Stomach (tissue), 9 donors: ENCODE results near the gene PORCN. TPM values are rescaled to one million over a fixed set of nuclear protein-coding genes. Genes with fewer than 3 reads are reported as not detected.

Experiments used
- DNase-seq, 2 donors: peaks; one replicate each; pipeline versions ENCODE4 v3.0.0 to v3.0.0-alpha.2; 2013 to 2019
- H3K27ac ChIP-seq, 5 donors: fragments of 200-600 bp in 4 of 5; sonication (generic) in 4 of 5; one replicate each; pipeline ENCODE4 v1.5.1; 2013 to 2019; ENCODE audit warnings: mild to moderate bottlenecking in 1 of 5, moderate library complexity in 1 of 5
- H3K27me3 ChIP-seq, 3 donors: fragments of 200-600 bp; sonication (generic); one replicate each; pipeline ENCODE4 v1.5.1; 2017 to 2019; ENCODE audit warnings: mixed run types in 1 of 3
- H3K36me3 ChIP-seq, 4 donors: fragments of 200-600 bp; sonication (generic); 1 replicate in 3 of 4; 2 replicates in 1 of 4; pipeline ENCODE4 v1.5.1; 2016 to 2019
- H3K4me1 ChIP-seq, 4 donors: fragments of 200-600 bp; sonication (generic); one replicate each; pipeline ENCODE4 v1.5.1; 2016 to 2019
- H3K4me3 ChIP-seq, 4 donors: fragments of 200-600 bp; sonication (generic) in 3 of 4; one replicate each; pipeline ENCODE4 v1.5.1; 2016 to 2019; ENCODE audit warnings: mild to moderate bottlenecking in 1 of 4
- H3K9me3 ChIP-seq, 4 donors: fragments of 200-600 bp; sonication (generic); one replicate each; pipeline ENCODE4 v1.5.1; 2016 to 2019
- EP300 ChIP-seq: sonication (generic); formaldehyde crosslinking; IDR thresholded peaks from one replicate; pipeline ENCODE4 v1.6.1; 2017; ENCODE audit warnings: antibody characterized with exemption
- POLR2A ChIP-seq, 4 donors: fragments of 450-650 bp; IDR thresholded peaks; one replicate each; pipeline ENCODE4 v1.6.1; 2016; ENCODE audit warnings: antibody characterized with exemption in 4 of 4, control low read depth in 2 of 4, mild to moderate bottlenecking in 1 of 4, moderate library complexity in 1 of 4
- POLR2AphosphoS5 ChIP-seq, 3 donors: sonication (generic); formaldehyde crosslinking; IDR thresholded peaks; one replicate each; pipeline ENCODE4 v1.6.1; 2016; ENCODE audit warnings: antibody characterized with exemption in 3 of 3
- WGBS, 5 donors: extraction: QIAGEN DNeasy Blood & Tissue Kit in 3 of 5; methylation state at CpG; one replicate each; pipeline versions ENCODE4 v1.1.5 to v1.1.7; 2013 to 2018; 5-methylcytosine and 5-hydroxymethylcytosine counted together
- intact Hi-C: fragments of 100-400 bp; cut with DNase I; formaldehyde crosslinking; loops from one replicate; pipeline ENCODE4 v1.15.1; 2023; ENCODE audit warnings: low total_unique reads
- polyA plus RNA-seq, 3 donors: library from polyadenylated mRNA; stranded (reverse); fragments of 200-250 nt; gene quantifications; one replicate each; pipeline ENCODE4 v1.2.3, GENCODE V29; 2013
- total RNA-seq, 5 donors: library from RNA; depleted of rRNA; stranded (reverse); fragments of >200 nt; gene quantifications; one replicate each; pipeline versions ENCODE4 v1.1.0 to v1.2.3, GENCODE V29; 2014 to 2016
- TF ChIP-seq, protein P1 (sequence below), 7 experiments: fragments of 450-650 bp in 4 of 7; fragments of 200-600 bp in 3 of 7; sonication (generic) in 3 of 7; IDR thresholded peaks; one replicate each; pipeline ENCODE4 v1.5.1; 2016 to 2019; ENCODE audit warnings: antibody characterized with exemption in 7 of 7, control low read depth in 2 of 7, mild to moderate bottlenecking in 1 of 7
- donor health status: healthy with polysubstance abuse.
- donor health status: Bipolar disorder and iron deficiency.
- donor health status: healthy.

The PORCN gene
- total and polyA plus RNA-seq, 8 donors, result 1.8 to 27.4 (median 10.3) TPM

DNA sequence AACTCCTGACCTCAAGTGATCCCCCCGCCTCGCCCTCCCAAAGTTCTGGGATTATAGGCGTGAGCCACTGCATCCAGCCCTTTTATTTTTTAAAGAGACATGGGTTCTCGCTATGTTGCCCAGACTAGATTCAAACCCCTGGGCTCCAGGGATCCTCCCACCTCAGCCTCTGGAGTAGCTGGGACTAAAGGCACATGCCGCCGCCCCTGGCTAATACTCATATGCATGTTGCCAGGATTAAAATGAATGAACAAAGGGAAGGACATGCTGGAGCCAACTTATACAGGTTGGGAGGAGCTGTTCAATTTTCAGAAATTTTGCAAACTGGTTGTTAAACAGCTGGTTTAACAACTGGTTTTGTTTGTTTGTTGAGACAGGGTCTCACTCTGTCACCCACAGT lies 34.2 kb upstream of the PORCN start:
- Histone ChIP-seq H3K27me3 (no peaks in the 10 kb centered on the region), H3K27ac (no peak overlapping the region), H3K9me3 (no peaks in the 10 kb centered on the region), H3K4me3 (no peak overlapping the region), H3K4me1 (peaks cover 0 to 23% (median 9%) of the 10 kb centered on the region in 4 donors), H3K36me3 (peaks cover 0 to 14% (median 11%) of the 10 kb centered on the region in 4 donors)
- TF ChIP-seq POLR2A (IDR thresholded peaks at IDR 0.05) (no peak), POLR2AphosphoS5 (IDR thresholded peaks at IDR 0.05) (no peak), EP300 (no peak)
- TF ChIP-seq, protein P1, sequence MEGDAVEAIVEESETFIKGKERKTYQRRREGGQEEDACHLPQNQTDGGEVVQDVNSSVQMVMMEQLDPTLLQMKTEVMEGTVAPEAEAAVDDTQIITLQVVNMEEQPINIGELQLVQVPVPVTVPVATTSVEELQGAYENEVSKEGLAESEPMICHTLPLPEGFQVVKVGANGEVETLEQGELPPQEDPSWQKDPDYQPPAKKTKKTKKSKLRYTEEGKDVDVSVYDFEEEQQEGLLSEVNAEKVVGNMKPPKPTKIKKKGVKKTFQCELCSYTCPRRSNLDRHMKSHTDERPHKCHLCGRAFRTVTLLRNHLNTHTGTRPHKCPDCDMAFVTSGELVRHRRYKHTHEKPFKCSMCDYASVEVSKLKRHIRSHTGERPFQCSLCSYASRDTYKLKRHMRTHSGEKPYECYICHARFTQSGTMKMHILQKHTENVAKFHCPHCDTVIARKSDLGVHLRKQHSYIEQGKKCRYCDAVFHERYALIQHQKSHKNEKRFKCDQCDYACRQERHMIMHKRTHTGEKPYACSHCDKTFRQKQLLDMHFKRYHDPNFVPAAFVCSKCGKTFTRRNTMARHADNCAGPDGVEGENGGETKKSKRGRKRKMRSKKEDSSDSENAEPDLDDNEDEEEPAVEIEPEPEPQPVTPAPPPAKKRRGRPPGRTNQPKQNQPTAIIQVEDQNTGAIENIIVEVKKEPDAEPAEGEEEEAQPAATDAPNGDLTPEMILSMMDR (IDR thresholded peaks at IDR 0.05), result no peak
- intact Hi-C loops, result no loop called here
- no peak for DNase-seq
- 49 to 77% (median 70%) methylated on average over 6 of the region's 6 CpGs for WGBS, 5 donors

DNA sequence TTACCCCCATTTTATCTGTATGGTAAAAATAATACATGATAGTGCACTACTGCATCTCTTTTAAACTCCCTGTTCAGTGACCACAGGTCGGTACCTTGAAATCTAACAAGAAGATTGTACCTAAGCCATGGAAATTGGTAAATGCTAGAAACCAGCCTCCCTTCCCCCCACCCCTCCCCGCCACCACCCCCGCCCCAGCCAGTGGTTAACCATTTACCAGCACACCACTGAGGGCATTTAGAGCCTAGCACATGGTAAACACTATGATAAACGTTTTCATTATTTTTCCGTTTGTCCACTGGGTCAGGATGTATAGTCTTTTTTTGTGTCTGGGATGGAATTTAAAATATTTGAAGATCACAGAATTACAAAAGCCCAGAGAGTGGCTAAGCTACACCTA lies 33.5 kb upstream of the PORCN start:
- H3K9me3 ChIP-seq, result no peaks in the 10 kb centered on the region
- H3K4me3 ChIP-seq, result peak overlapping the region; percentile 51 to 67 (median 66)
- peak overlapping the region in 4 of 5 donors; percentile 84 to 89 (median 88) for H3K27ac ChIP-seq
- DNase-seq, result no peak
- no peaks in the 10 kb centered on the region for H3K27me3 ChIP-seq
- 1 to 40% (median 4%) methylated on average over 5 of the region's 5 CpGs for whole genome bisulfite sequencing, 5 donors
- TF ChIP-seq POLR2AphosphoS5 (IDR thresholded peaks at IDR 0.05), result no peak
- TF ChIP-seq, protein P1 (IDR thresholded peaks at IDR 0.05), result no peak
- no peak for TF ChIP-seq POLR2A (IDR thresholded peaks at IDR 0.05)
- TF ChIP-seq EP300, result no peak
- H3K36me3 ChIP-seq, result peaks cover 0 to 21% (median 12%) of the 10 kb centered on the region in 4 donors
- intact Hi-C loops, result no loop called here
- peaks cover 0 to 23% (median 9%) of the 10 kb centered on the region in 4 donors for H3K4me1 ChIP-seq

DNA sequence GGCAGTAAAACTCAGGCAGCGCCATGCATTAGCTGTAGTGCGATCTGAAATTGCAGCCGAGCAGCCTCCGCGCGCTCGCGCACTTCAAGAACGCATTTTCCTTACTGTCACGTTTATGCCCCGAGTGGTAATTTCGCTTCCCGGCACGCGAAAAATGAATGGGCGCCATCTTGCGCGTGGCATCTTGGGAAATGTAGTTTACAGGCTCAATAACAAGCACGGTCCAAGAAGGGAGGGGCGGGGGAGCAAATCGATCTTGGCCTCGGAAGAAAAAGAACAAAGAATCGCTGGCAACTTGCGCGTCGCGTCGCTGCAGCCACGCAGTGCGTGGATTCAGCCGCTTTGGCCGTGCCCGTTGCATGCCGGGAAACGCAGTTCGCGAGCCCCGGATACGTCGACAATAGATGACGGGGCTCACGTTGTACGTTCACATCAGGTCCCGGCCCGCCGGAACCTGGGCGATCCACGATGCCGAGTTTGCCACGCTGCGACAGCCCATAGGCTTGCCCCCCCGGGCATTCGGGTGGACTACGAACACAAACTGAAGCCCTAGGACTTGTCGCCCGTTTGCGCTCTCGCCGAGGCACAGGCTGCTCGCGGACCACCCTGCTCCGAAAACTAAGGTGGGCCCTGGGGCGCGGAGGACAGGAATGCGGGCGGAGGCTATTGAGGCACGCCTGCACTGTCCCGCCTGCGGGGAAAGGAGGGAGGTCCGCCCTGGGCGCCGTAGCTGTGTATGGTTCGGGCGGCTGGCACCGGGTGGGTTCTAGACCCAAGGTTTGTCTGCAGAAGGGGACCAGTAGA lies 32.8 kb upstream of the PORCN start, which contains the start of gene FTSJ1:
Gene FTSJ1 (plus strand): TSS at position 426 of the 804 bp plus-strand sequence. CDS start 1,849 bp downstream, outside the sequence.
- no peaks in the 10 kb centered on the region for H3K9me3 ChIP-seq
- 0 to 44% (median 9%) methylated on average over 17 to 75 of the region's 75 CpGs for WGBS, 5 donors
- intact Hi-C loops, result no loop called here
- H3K27ac ChIP-seq, result peak within 1 kb of the TSS; percentile 69 to 89 (median 88)
- H3K4me1 ChIP-seq, result peaks cover 0 to 23% (median 9%) of the 10 kb centered on the region in 4 donors
- DNase-seq, result peak; percentile 85 to 96
- H3K27me3 ChIP-seq, result no peaks in the 10 kb centered on the region
- peak within 1 kb of the TSS; percentile 51 to 67 (median 66) for H3K4me3 ChIP-seq
- TF ChIP-seq, protein P1 (IDR thresholded peaks at IDR 0.05), result no peak
- TF ChIP-seq POLR2AphosphoS5 (IDR thresholded peaks at IDR 0.05) (peak; percentile 77 to 90 (median 77)), POLR2A (IDR thresholded peaks at IDR 0.05) (peak in 2 of 4 donors; percentile 27 to 28), EP300 (no peak)
- H3K36me3 ChIP-seq, result peaks cover 0 to 28% (median 13%) of the 10 kb centered on the region in 4 donors

DNA sequence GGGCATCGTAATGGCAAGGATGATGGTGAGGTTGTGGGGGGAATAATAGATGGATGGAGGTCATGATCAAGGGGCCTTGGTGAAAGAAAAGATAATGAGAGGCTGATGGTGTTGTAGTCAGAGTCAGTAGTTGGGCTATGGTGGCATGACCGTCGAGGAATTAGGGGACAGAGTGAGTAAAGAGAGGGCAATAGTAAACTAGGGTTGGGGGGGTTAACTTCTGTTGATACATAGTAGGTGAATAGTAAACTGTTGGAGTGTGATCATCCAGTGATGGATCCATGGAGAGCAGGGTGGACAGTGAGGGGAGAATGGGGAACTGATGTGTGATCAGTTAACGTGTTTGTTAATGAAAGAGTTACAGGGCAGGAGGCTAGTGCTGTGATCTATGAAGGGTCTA lies 31.9 kb upstream of the PORCN start:
- intact Hi-C loops, result no loop called here
- TF ChIP-seq EP300 (no peak), POLR2A (IDR thresholded peaks at IDR 0.05) (no peak), POLR2AphosphoS5 (IDR thresholded peaks at IDR 0.05) (no peak)
- TF ChIP-seq, protein P1 (IDR thresholded peaks at IDR 0.05), result no peak
- Histone ChIP-seq H3K4me1 (peaks cover 0 to 23% (median 9%) of the 10 kb centered on the region in 4 donors), H3K9me3 (no peaks in the 10 kb centered on the region), H3K27me3 (no peaks in the 10 kb centered on the region), H3K36me3 (peaks cover 0 to 38% (median 23%) of the 10 kb centered on the region in 4 donors), H3K4me3 (peak overlapping the region; percentile 51 to 67 (median 66)), H3K27ac (peak overlapping the region in 4 of 5 donors; percentile 84 to 89 (median 88))
- 36 to 69% (median 47%) methylated on average over 4 of the region's 4 CpGs for WGBS, 5 donors
- DNase-seq, result no peak
